K562 (cell line): ENCODE measurements around the gene ZNF23. TPM values are rescaled to one million over a fixed set of nuclear protein-coding genes. Genes with fewer than 3 reads are reported as not detected.

Experiments
- BRCA1 ChIP-seq, 2 experiments: fragments of 450-650 bp in 1 of 2; sonication (generic) in 1 of 2; formaldehyde crosslinking in 1 of 2; IDR thresholded peaks; 2 replicates each; pipeline versions ENCODE4 v1.5.0 to v1.6.1; 2017 to 2020; ENCODE audit warnings: mild to moderate bottlenecking in 1 of 2, missing genetic modification reagents in 1 of 2
- E2F3 ChIP-seq: fragments of 250-450 bp; sonication (Bioruptor Pico); IDR thresholded peaks from 2 replicates; pipeline ENCODE4 v1.4.0; 2020; ENCODE audit warnings: mild to moderate bottlenecking
- FOSL1 ChIP-seq: fragments of 200-800 bp; sonication (Bioruptor generic); conservative IDR thresholded peaks from 2 replicates; pipeline ENCODE4 v1.6.1; 2016; ENCODE audit warnings: missing genetic modification characterization, missing compliant biosample characterization
- GTF2E2 ChIP-seq: fragments of 200-800 bp; sonication (Bioruptor generic); IDR thresholded peaks from 2 replicates; pipeline ENCODE4 v1.6.1; 2016; ENCODE audit warnings: missing genetic modification characterization, missing compliant biosample characterization
- JUND ChIP-seq, 2 experiments: IDR thresholded peaks; 2 replicates in 1 of 2; 3 replicates in 1 of 2; pipeline ENCODE4 v1.6.1; 2011; ENCODE audit warnings: borderline replicate concordance in 2 of 2, low read depth in 2 of 2, low read length in 2 of 2, improper control_type of control experiment in 1 of 2, missing biosample characterization in 1 of 2, missing genetic modification characterization in 1 of 2, missing genetic modification reagents in 1 of 2
- MTA1 ChIP-seq: fragments of 450-650 bp; IDR thresholded peaks from 2 replicates; pipeline ENCODE4 v1.6.1; 2017; ENCODE audit warnings: borderline replicate concordance
- SIX5 ChIP-seq, 2 experiments: IDR thresholded peaks; 2 replicates each; pipeline ENCODE4 v1.6.1; 2011; ENCODE audit warnings: low read length in 2 of 2, borderline replicate concordance in 1 of 2, low read depth in 1 of 2, mild to moderate bottlenecking in 1 of 2, moderate library complexity in 1 of 2; ENCODE audit not compliant: insufficient read depth in 1 of 2
- SNIP1 ChIP-seq: fragments of 450-650 bp; IDR thresholded peaks from 2 replicates; pipeline ENCODE4 v1.7.1; 2017; ENCODE audit warnings: low read depth, mild to moderate bottlenecking
- SREBF1 ChIP-seq: fragments of 150-350 bp; IDR thresholded peaks from 2 replicates; pipeline ENCODE4 v1.6.1; 2014; ENCODE audit warnings: antibody characterized with exemption, low read depth, low read length, borderline replicate concordance
- STAG1 ChIP-seq: sonication (generic); formaldehyde crosslinking; IDR thresholded peaks from 2 replicates; pipeline ENCODE4 v1.5.0; 2020; ENCODE audit warnings: missing genetic modification reagents, borderline replicate concordance
- XRCC5 ChIP-seq: fragments of 200-400 bp; formaldehyde crosslinking; IDR thresholded peaks from 2 replicates; pipeline ENCODE4 v1.6.1; 2017; ENCODE audit warnings: low read depth, mild to moderate bottlenecking, low read length
- ZNF561 ChIP-seq: fragments of 450-650 bp; formaldehyde crosslinking; conservative IDR thresholded peaks from 2 replicates; pipeline ENCODE4 v1.4.0; 2020; ENCODE audit warnings: mild to moderate bottlenecking, moderate library complexity
- polyA plus RNA-seq, 8 experiments: library from polyadenylated mRNA; depleted of rRNA in 4 of 8; stranded (reverse) in 5 of 8; unstranded in 3 of 8; fragments of >200 nt; fragmentation: Nextera tagmentation in 2 of 8; fragmentation: Illumina TruSeq in 1 of 8; extraction: Ambion mirVana in 2 of 8; extraction: Trizol in 1 of 8; gene quantifications; 2 replicates each; pipeline versions ENCODE4 v1.2.1 to v1.2.3, GENCODE V29; 2011 to 2014; ENCODE audit warnings: inconsistent platforms in 1 of 8, missing spikeins in 1 of 8
- total RNA-seq, 7 experiments: library from RNA; depleted of rRNA in 6 of 7; stranded (reverse); fragments of >200 nt in 6 of 7; fragmentation: Illumina TruSeq in 2 of 7; extraction: Trizol in 2 of 7; gene quantifications; 2 replicates each; pipeline versions ENCODE4 v1.2.1 to v1.2.3, GENCODE V29; 2011 to 2021; ENCODE audit warnings: low replicate concordance in 1 of 7
- TF ChIP-seq, protein P1 (sequence below): sonication (generic); formaldehyde crosslinking; IDR thresholded peaks from 2 replicates; pipeline ENCODE4 v1.8.1; 2023; ENCODE audit warnings: mild to moderate bottlenecking, missing genetic modification reagents, moderate library complexity
- TF ChIP-seq, protein P2 (sequence below): fragments of 250-450 bp; sonication (Bioruptor Pico); IDR thresholded peaks from 2 replicates; pipeline ENCODE4 v1.5.0; 2020; ENCODE audit warnings: mild to moderate bottlenecking, borderline replicate concordance

ZNF23 gene
- total and polyA plus RNA-seq, 9 of the 15 experiments (the other 6 are each of a cell fraction or from before 2014, with no cell fraction given) = 4.7 to 13.4 (median 11.2) TPM

DNA sequence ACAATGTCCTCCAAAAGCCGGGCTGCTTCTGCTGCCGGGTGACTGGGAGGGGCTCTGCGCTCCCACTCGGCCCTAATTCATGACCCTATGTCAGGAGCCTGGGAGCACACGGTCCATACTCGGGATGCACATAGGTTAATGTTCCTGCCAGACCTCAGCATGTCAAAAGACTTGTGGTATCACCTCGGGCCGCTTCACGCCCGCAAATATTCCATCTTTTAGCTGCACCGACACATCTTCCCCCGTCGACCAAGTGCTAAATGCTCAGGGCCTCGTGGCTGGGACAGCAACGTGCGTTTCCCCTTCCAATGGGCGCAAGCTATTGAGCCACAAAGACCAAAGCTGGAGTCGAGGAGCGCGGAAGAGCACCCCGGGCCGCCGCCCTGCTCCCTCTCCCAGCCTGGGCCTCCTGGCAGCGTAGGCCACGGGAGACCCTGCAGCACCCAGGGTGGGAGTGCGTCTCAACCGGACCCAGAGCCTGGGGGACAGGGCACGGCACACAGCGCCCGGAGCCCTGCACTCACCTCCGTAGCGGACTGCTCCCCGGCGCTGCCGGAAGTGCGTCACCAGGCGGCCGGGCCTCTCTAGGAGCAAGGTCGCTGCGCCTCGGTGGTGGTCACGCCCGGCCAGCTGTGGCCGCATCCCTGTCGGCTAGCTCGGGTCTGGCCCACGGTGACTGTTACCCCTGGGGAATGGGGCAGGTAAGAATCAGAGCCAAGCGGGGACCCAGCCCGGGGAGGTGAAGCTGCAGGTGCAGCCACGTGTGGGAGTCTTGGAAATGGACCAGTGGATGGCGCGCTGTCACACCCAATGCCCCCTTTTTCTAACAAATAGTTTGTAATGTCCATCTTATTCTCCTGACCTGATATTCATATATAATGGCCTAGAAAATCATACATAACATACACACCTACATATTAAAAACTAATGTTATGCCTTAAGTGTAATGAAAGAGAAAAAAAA, at the start of gene ZNF23 (continued):
- peak; percentile 54; the same call in 1 of the 2 replicates for TF ChIP-seq XRCC5
- TF ChIP-seq MTA1 = peak; percentile 96
- 0 out of 2 replicates have a peak, but pooled peaks have one; percentile 31 for TF ChIP-seq GTF2E2
- TF ChIP-seq, protein P1, sequence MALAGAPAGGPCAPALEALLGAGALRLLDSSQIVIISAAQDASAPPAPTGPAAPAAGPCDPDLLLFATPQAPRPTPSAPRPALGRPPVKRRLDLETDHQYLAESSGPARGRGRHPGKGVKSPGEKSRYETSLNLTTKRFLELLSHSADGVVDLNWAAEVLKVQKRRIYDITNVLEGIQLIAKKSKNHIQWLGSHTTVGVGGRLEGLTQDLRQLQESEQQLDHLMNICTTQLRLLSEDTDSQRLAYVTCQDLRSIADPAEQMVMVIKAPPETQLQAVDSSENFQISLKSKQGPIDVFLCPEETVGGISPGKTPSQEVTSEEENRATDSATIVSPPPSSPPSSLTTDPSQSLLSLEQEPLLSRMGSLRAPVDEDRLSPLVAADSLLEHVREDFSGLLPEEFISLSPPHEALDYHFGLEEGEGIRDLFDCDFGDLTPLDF (CRISPR knock-in tag) = no peak; the same call in 1 of the 2 replicates
- TF ChIP-seq, protein P2, sequence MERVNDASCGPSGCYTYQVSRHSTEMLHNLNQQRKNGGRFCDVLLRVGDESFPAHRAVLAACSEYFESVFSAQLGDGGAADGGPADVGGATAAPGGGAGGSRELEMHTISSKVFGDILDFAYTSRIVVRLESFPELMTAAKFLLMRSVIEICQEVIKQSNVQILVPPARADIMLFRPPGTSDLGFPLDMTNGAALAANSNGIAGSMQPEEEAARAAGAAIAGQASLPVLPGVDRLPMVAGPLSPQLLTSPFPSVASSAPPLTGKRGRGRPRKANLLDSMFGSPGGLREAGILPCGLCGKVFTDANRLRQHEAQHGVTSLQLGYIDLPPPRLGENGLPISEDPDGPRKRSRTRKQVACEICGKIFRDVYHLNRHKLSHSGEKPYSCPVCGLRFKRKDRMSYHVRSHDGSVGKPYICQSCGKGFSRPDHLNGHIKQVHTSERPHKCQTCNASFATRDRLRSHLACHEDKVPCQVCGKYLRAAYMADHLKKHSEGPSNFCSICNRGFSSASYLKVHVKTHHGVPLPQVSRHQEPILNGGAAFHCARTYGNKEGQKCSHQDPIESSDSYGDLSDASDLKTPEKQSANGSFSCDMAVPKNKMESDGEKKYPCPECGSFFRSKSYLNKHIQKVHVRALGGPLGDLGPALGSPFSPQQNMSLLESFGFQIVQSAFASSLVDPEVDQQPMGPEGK (CRISPR knock-in tag) = no peak
- TF ChIP-seq ZNF561 (CRISPR knock-in tag) = no peak
- TF ChIP-seq SIX5 (IDR thresholded peaks at IDR 0.05; ENCODE audit: borderline replicate concordance in 1 of 2, insufficient read depth in 1 of 2, low read depth in 1 of 2, low read length in 2 of 2) = peak in 1 of 2 experiments; percentile 26; a peak in 1 of 4 replicates
- TF ChIP-seq FOSL1 (tag) = no peak
- TF ChIP-seq E2F3 (CRISPR knock-in tag) = peak; percentile 34; the same call in 1 of the 2 replicates
- TF ChIP-seq SNIP1 = peak; percentile 84
- no peak for TF ChIP-seq BRCA1 (IDR thresholded peaks at IDR 0.05)
- no peak for TF ChIP-seq BRCA1 (CRISPR knock-in tag; IDR thresholded peaks at IDR 0.05)
- 0 out of 2 replicates have a peak, but pooled peaks have one; percentile 49 for TF ChIP-seq SREBF1
- TF ChIP-seq JUND (IDR thresholded peaks at IDR 0.05; ENCODE audit: borderline replicate concordance, low read depth, low read length) = peak; percentile 76
- no peak; the same call in 2 of the 3 replicates for TF ChIP-seq JUND (tag; IDR thresholded peaks at IDR 0.05; ENCODE audit: borderline replicate concordance, low read depth, low read length)
- TF ChIP-seq STAG1 (CRISPR knock-in tag) = no peak
